Measurements from ENCODE around the gene A3GALT2.

The A3GALT2 gene

DNA sequence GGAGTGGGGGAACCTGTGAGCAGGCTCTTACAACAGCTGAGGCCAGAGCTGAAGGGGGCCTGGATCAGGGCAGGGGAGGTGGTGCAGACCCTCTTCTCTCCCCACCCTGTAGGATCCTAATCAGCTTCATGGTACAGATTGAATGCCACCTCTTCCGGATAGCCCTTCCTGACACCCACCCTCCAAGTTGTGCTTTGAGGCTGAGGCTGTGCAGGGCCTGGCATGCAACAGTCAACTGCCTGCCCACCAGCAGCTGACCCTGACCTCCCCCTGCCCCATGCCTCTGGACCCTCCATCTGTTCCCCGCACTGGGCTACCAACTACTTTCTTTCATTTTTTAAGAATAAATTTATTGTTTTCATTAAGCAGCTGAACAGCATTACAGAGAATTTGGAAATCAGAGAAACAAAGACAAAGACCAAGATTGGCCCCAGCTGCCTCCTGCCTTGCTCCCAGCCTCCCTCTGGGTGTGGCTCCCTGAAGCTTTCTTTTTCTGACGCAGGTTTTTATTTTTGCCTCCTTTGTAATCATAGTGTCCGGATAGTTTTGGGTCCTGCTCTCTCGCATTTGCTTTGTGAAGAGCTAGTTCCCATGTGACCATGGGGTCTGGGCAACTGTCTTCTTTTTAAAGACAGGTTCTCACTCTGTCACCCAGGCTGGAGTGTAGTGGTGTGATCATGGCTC is 51.8 kb downstream of the A3GALT2 start:
- no peak for DNase-seq

GRCh38 chr1:33268457-33268856 is 52.4 kb downstream of the A3GALT2 start:
- no peak for DNase-seq

GRCh38 chr1:33267468-33268205 is 53.3 kb downstream of the A3GALT2 start:
- no peak for DNase-seq

DNA sequence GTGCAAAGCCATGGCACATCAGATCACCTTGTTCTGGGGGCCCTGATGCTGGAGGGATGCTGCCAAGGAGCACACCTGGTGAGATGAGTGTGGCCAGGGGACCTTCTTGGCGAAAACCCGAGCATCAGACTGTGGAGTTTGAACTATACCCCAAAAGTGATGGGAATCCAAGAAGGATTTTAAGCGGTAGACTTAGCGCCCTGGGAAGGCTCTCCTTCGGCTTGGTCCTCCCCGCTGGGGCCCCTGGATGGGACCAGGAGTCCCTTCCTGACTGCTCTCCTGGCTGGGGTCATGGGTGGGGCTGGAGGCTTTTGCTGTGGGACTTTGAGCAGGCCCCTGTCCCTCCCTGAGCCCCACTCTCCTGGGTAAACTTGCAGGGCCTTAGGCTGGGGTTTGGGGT is 54.1 kb downstream of the A3GALT2 start:
- no peak for DNase-seq

- no peak for DNase-seq
Measured at GRCh38 chr1:33265780-33266605, 54.9 kb downstream of the A3GALT2 start.

DNA sequence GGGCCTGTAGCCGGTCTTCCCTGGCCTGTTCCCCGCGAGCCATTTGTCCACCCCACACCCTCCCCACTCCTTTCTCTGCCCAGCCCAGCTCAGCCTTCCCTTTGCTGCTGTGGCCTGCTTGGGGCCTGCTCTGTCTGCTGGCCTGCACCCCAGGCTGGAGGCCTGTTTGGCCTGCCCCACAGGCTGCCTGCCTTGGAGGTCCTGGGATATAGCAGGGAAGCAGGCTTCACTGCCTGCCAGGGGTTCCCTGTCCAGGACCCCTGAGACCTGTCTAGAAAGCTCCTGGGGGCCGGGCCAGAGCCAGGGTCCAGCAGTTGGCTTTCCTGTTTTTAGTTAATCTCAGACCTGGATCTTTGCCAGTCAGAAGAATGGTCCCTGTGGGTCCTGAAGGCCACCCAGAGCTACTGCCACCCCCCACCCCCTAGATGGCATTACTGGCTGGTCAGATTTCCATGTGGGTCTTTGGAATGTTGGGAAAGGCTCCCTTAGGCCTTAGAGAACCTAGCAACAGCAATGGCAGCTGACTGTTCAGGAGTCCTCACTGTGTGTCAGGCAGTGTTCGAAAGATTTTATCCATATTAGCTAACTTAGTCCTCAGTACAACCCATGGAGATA is 56.9 kb downstream of the A3GALT2 start:
- no peak for DNase-seq

- no peak for DNase-seq
Measured at GRCh38 chr1:33261344-33261743, 59.6 kb downstream of the A3GALT2 start.

GRCh38 chr1:33260439-33260838 is 60.5 kb downstream of the A3GALT2 start:
- DNase-seq, result no peak

GRCh38 chr1:33259879-33260278 is 61.0 kb downstream of the A3GALT2 start:
- DNase-seq, result no peak

- no peak for DNase-seq
Measured at GRCh38 chr1:33258788-33259274, 62.1 kb downstream of the A3GALT2 start.

- DNase-seq, result no peak
Measured at GRCh38 chr1:33257772-33258712, 62.9 kb downstream of the A3GALT2 start.

DNA sequence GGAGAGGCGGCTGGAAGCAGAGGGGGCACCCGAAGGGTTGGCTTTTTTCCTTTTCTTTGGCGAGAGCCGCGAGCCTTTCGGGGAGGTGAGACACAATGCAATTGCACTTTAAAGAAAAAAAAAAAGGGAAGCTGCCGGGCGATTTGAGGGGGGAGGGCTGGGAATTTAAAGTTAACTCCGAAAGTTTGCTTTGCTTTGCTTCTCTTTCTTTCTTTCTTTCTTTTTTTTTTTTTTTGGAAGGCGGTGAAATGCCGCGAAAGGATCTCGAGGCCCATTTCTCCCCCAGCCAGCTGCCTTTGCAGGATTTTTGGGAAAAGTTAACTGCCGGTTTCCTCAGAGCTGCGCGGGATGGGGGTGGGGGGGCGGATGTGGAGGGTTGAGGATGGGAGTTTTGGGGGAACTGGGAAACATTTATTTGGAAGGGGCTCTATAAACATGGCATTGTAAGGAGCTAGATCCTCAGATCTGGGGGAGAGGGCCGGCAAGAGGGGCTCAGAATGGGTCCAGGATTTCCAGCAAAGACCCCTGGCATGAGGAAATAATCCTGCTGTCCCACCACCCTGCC is 63.6 kb downstream of the A3GALT2 start:
- no peak for DNase-seq
